SK-N-SH (cell line): ENCODE results near the gene LYRM2. TPM values are rescaled to one million over a fixed set of nuclear protein-coding genes. Genes with fewer than 3 reads are reported as not detected.

ENCODE experiments used
- CTCF ChIA-PET: fragments of 300-600, 350-600 bp; formaldehyde crosslinking; extraction: SDS; loops from one replicate; lab custom pipeline; 2021; lab: Yijun Ruan, JAX
- POLR2A ChIA-PET: fragments of 350-600 bp; sonication (Branson Sonifier 250); formaldehyde crosslinking; extraction: SDS; loops from one replicate; lab custom pipeline; 2020; ENCODE audit warnings: antibody characterized with exemption, inconsistent platforms; lab: Yijun Ruan, JAX
- DNase-seq: peaks from one replicate; pipeline ENCODE4 v3.0.0; 2012
- H2AFZ ChIP-seq: fragments of 200-600 bp; sonication (generic); 2 replicates; pipeline ENCODE4 v1.8.1; 2016; ENCODE audit warnings: antibody characterized with exemption, mild to moderate bottlenecking, low read depth
- H3F3A ChIP-seq: fragments of 200-600 bp; sonication (generic); replicated peaks from 2 replicates; pipeline ENCODE3; 2016; ENCODE audit warnings: antibody characterized with exemption, mild to moderate bottlenecking; ENCODE audit not compliant: insufficient read depth
- H3K27ac ChIP-seq, 2 experiments: fragments of 200-500 bp in 1 of 2; fragments of 200-600 bp in 1 of 2; sonication (Bioruptor generic) in 1 of 2; sonication (generic), shearing (Covaris generic) in 1 of 2; 2 replicates each; pipeline versions ENCODE4 v1.5.1 to v1.6.1; 2014 to 2016; ENCODE audit warnings: low read depth in 2 of 2, inconsistent platforms in 1 of 2, low read length in 1 of 2, mild to moderate bottlenecking in 1 of 2, mixed read lengths in 1 of 2
- H3K27me3 ChIP-seq: fragments of 200-600 bp; sonication (generic), shearing (Covaris generic); 2 replicates; pipeline ENCODE4 v1.6.1; 2016; ENCODE audit warnings: mixed run types; ENCODE audit not compliant: insufficient read depth
- H3K36me3 ChIP-seq, 2 experiments: fragments of 200-500 bp in 1 of 2; fragments of 200-600 bp in 1 of 2; sonication (Bioruptor generic) in 1 of 2; sonication (generic) in 1 of 2; replicated peaks in 1 of 2; 2 replicates each; pipeline versions ENCODE3 to v1.5.1; 2014 to 2016; ENCODE audit warnings: low read length in 1 of 2, mild to moderate bottlenecking in 1 of 2; ENCODE audit not compliant: insufficient read depth in 2 of 2, control insufficient read depth in 1 of 2
- H3K4me1 ChIP-seq, 2 experiments: fragments of 200-500 bp in 1 of 2; fragments of 200-600 bp in 1 of 2; sonication (Bioruptor generic) in 1 of 2; sonication (generic), shearing (Covaris generic) in 1 of 2; 2 replicates each; pipeline versions ENCODE4 v1.5.1 to v1.6.1; 2014 to 2016; ENCODE audit warnings: low read depth in 1 of 2, low read length in 1 of 2, mixed run types in 1 of 2; ENCODE audit not compliant: insufficient read depth in 2 of 2, control insufficient read depth in 1 of 2
- H3K4me2 ChIP-seq: fragments of 200-600 bp; sonication (generic), shearing (Covaris generic); 2 replicates; pipeline ENCODE4 v1.6.1; 2017; ENCODE audit warnings: mixed run types
- H3K4me3 ChIP-seq, 2 experiments: fragments of 200-500 bp in 1 of 2; fragments of 200-600 bp in 1 of 2; sonication (Bioruptor generic) in 1 of 2; sonication (generic), shearing (Covaris generic) in 1 of 2; 2 replicates each; pipeline versions ENCODE4 v1.5.1 to v1.8.1; 2014 to 2016; ENCODE audit warnings: low read depth in 2 of 2, inconsistent platforms in 1 of 2, low read length in 1 of 2, mild to moderate bottlenecking in 1 of 2, mixed read lengths in 1 of 2, moderate library complexity in 1 of 2
- H3K79me2 ChIP-seq: fragments of 200-600 bp; sonication (generic); 2 replicates; pipeline ENCODE4 v1.8.1; 2017; ENCODE audit warnings: mild to moderate bottlenecking; ENCODE audit not compliant: insufficient read depth
- H3K9ac ChIP-seq: fragments of 200-600 bp; sonication (generic); 2 replicates; pipeline ENCODE4 v1.6.1; 2017; ENCODE audit warnings: mixed run types
- H3K9me2 ChIP-seq: fragments of 200-600 bp; sonication (generic); 2 replicates; pipeline ENCODE4 v1.6.1; 2017; ENCODE audit warnings: mixed run types
- H3K9me3 ChIP-seq: fragments of 200-600 bp; sonication (generic); 2 replicates; pipeline ENCODE4 v1.6.1; 2017; ENCODE audit warnings: mixed run types, mild to moderate bottlenecking, moderate library complexity
- H4K20me1 ChIP-seq: fragments of 200-600 bp; sonication (generic); 2 replicates; pipeline ENCODE4 v1.6.1; 2017; ENCODE audit warnings: mild to moderate bottlenecking, mixed run types; ENCODE audit not compliant: insufficient read depth
- ELF1 ChIP-seq: IDR thresholded peaks from 2 replicates; pipeline ENCODE4 v1.4.0; 2012
- FOSL2 ChIP-seq: IDR thresholded peaks from 2 replicates; pipeline ENCODE4 v1.4.0; 2012; ENCODE audit warnings: low read depth, mild to moderate bottlenecking, moderate library complexity, borderline replicate concordance
- GABPA ChIP-seq: IDR thresholded peaks from 2 replicates; pipeline ENCODE4 v1.4.0; 2012; ENCODE audit warnings: low read depth, mild to moderate bottlenecking
- JUND ChIP-seq: IDR thresholded peaks from 2 replicates; pipeline ENCODE4 v1.4.0; 2012
- MEF2A ChIP-seq: IDR thresholded peaks from 2 replicates; pipeline ENCODE4 v1.4.0; 2012; ENCODE audit warnings: low read depth, borderline replicate concordance
- RAD21 ChIP-seq: IDR thresholded peaks from 2 replicates; pipeline ENCODE4 v1.6.1; 2012; ENCODE audit warnings: mild to moderate bottlenecking, low read length
- SMC3 ChIP-seq: IDR thresholded peaks from 2 replicates; pipeline ENCODE4 v1.6.1; 2012; ENCODE audit warnings: low read depth, low read length, improper control_type of control experiment
- TCF12 ChIP-seq: IDR thresholded peaks from 2 replicates; pipeline ENCODE4 v1.4.0; 2012
- YY1 ChIP-seq: IDR thresholded peaks from 2 replicates; pipeline ENCODE4 v1.4.0; 2012; ENCODE audit warnings: low read depth, mild to moderate bottlenecking
- whole genome bisulfite sequencing: methylation state at CpG from one replicate; pipeline ENCODE4 v1.1.6; 2017; ENCODE audit warnings: low lambda C conversion rate; 5-methylcytosine and 5-hydroxymethylcytosine counted together
- polyA plus RNA-seq, 3 experiments: library from polyadenylated mRNA; depleted of rRNA; stranded (reverse); fragments of >200 nt; gene quantifications; 2 replicates each; pipeline ENCODE4 v1.2.3, GENCODE V29; 2012
- TF ChIP-seq, protein P1 (sequence below): fragments of 150-350 bp; IDR thresholded peaks from 2 replicates; pipeline ENCODE4 v1.6.1; 2017; ENCODE audit warnings: antibody characterized with exemption, low read length, low read depth, borderline replicate concordance
- TF ChIP-seq, protein P2 (sequence below): IDR thresholded peaks from 2 replicates; pipeline ENCODE4; 2012

LYRM2 gene
- polyA plus RNA-seq, 1 of the 3 experiments (the other 2 are of a cell fraction), result 14.5 TPM

GRCh38 chr6:89564752-89565427, 73.7 kb downstream of the LYRM2 start:
- Histone ChIP-seq H3K36me3 (no peaks in the 10 kb centered on the region), H3K9me3 (no peaks in the 10 kb centered on the region), H3K9me2 (no peaks in the 10 kb centered on the region), H3K4me1 (peaks cover 0 to 10% of the 10 kb centered on the region in 2 experiments; a peak in 1 of 4 replicates), H3F3A (no peaks in the 10 kb centered on the region), H3K9ac (no peak overlapping the region), H2AFZ (no peak overlapping the region), H4K20me1 (no peaks in the 10 kb centered on the region), H3K4me2 (no peak overlapping the region), H3K27me3 (no peaks in the 10 kb centered on the region), H3K79me2 (no peaks in the 10 kb centered on the region), H3K27ac (peak overlapping the region in 1 of 2 experiments; percentile 50; a peak in 1 of 4 replicates), H3K4me3 (0 out of 4 replicates have a peak overlapping the region, but pooled peaks of 1 of the 2 experiments have one; percentile 11)
- TF ChIP-seq JUND (peak; percentile 22; the same call in 1 of the 2 replicates), GABPA (no peak), MEF2A (peak; percentile 46), FOSL2 (0 out of 2 replicates have a peak, but pooled peaks have one; percentile 11), TCF12 (0 out of 2 replicates have a peak, but pooled peaks have one; percentile 15), ELF1 (no peak)
- WGBS, result 51% methylated on average over 8 of the region's 8 CpGs
- ChIA-PET POLR2A (no interaction called here), CTCF (no interaction called here)
- DNase-seq, result no peak

GRCh38 chr6:89563866-89564265, 74.7 kb downstream of the LYRM2 start:
- H2AFZ ChIP-seq, result no peak overlapping the region
- 59% methylated on average over 1 of the region's 1 CpG for WGBS
- H3K36me3 ChIP-seq, result no peaks in the 10 kb centered on the region
- H3K4me1 ChIP-seq, result peaks cover 0 to 10% of the 10 kb centered on the region in 2 experiments; a peak in 1 of 4 replicates
- H3K9me2 ChIP-seq, result no peaks in the 10 kb centered on the region
- ChIA-PET CTCF (interaction anchor here (0.8 kb wide), 1 partner anchor 14 kb away, joined by 3 read pairs; no protein-coding TSS in a partner anchor), POLR2A (no interaction called here)
- no peak overlapping the region for H3K9ac ChIP-seq
- no peaks in the 10 kb centered on the region for H3K27me3 ChIP-seq
- H3K9me3 ChIP-seq, result no peaks in the 10 kb centered on the region
- no peaks in the 10 kb centered on the region for H3F3A ChIP-seq
- no peaks in the 10 kb centered on the region for H4K20me1 ChIP-seq
- H3K79me2 ChIP-seq, result no peaks in the 10 kb centered on the region
- TF ChIP-seq YY1 (no peak), JUND (no peak), GABPA (no peak), ELF1 (no peak), SMC3 (no peak), RAD21 (no peak)
- TF ChIP-seq, protein P1, sequence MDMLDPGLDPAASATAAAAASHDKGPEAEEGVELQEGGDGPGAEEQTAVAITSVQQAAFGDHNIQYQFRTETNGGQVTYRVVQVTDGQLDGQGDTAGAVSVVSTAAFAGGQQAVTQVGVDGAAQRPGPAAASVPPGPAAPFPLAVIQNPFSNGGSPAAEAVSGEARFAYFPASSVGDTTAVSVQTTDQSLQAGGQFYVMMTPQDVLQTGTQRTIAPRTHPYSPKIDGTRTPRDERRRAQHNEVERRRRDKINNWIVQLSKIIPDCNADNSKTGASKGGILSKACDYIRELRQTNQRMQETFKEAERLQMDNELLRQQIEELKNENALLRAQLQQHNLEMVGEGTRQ, result no peak
- TF ChIP-seq, protein P2, sequence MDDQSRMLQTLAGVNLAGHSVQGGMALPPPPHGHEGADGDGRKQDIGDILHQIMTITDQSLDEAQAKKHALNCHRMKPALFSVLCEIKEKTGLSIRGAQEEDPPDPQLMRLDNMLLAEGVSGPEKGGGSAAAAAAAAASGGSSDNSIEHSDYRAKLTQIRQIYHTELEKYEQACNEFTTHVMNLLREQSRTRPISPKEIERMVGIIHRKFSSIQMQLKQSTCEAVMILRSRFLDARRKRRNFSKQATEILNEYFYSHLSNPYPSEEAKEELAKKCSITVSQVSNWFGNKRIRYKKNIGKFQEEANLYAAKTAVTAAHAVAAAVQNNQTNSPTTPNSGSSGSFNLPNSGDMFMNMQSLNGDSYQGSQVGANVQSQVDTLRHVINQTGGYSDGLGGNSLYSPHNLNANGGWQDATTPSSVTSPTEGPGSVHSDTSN, result no peak
- no peak overlapping the region for H3K27ac ChIP-seq
- no peak overlapping the region for H3K4me2 ChIP-seq
- no peak for DNase-seq
- H3K4me3 ChIP-seq, result no peak overlapping the region
